HG02588 (cell line): ENCODE data around the gene GYPC.
"Not testable (repeated sequence)": the region's sequence is repeated elsewhere in the genome, so short reads cannot be mapped to it uniquely, and the experiment has no call there.

Experiments
- ATAC-seq: cut with Tn5 transposase; IDR thresholded peaks from one replicate; pipeline ENCODE4 v1.9.1; 2021; ENCODE audit warnings: mild to moderate bottlenecking, moderate library complexity; ENCODE audit not compliant: unreplicated experiment

Gene GYPC

GRCh38 chr2:126696644-126697520, 40.9 kb downstream of the GYPC start:
- no peak for ATAC-seq

GRCh38 chr2:126698376-126698775, 42.4 kb downstream of the GYPC start:
- ATAC-seq = no peak

GRCh38 chr2:126699018-126699417, 43.1 kb downstream of the GYPC start:
- ATAC-seq = no peak

- ATAC-seq = no peak
Observed at GRCh38 chr2:126699716-126700581, 44.0 kb downstream of the GYPC start.

GRCh38 chr2:126700677-126701076, 44.7 kb downstream of the GYPC start:
- ATAC-seq = no peak

GRCh38 chr2:126703311-126703710, 47.4 kb downstream of the GYPC start:
- ATAC-seq = no peak

- ATAC-seq = no peak
Observed at GRCh38 chr2:126704434-126705160, 48.6 kb downstream of the GYPC start.

- no peak for ATAC-seq
Observed at GRCh38 chr2:126707191-126707590, 51.2 kb downstream of the GYPC start.

- no peak for ATAC-seq
Observed at GRCh38 chr2:126707941-126708340, 52.0 kb downstream of the GYPC start.

- no peak for ATAC-seq
Observed at GRCh38 chr2:126714191-126714965, 58.4 kb downstream of the GYPC start.

- no peak for ATAC-seq
Observed at GRCh38 chr2:126715111-126715510, 59.2 kb downstream of the GYPC start.

- ATAC-seq = no peak
Observed at GRCh38 chr2:126715576-126716406, 59.8 kb downstream of the GYPC start.

GRCh38 chr2:126717277-126717676, 61.3 kb downstream of the GYPC start:
- not testable (repeated sequence) for ATAC-seq

- ATAC-seq = no peak
Observed at GRCh38 chr2:126717928-126718327, 62.0 kb downstream of the GYPC start.

GRCh38 chr2:126719191-126719832, 63.4 kb downstream of the GYPC start:
- no peak for ATAC-seq

- no peak for ATAC-seq
Observed at GRCh38 chr2:126719833-126720351, 63.9 kb downstream of the GYPC start.

GRCh38 chr2:126720638-126721037, 64.7 kb downstream of the GYPC start:
- no peak for ATAC-seq

- ATAC-seq = no peak
Observed at GRCh38 chr2:126722081-126722480, 66.1 kb downstream of the GYPC start.

- ATAC-seq = no peak
Observed at GRCh38 chr2:126722546-126722945, 66.6 kb downstream of the GYPC start.
